GM21529 (cell line): ENCODE results near the gene PABPC1L.
"Not testable (repeated sequence)": the region's sequence is repeated elsewhere in the genome, so short reads cannot be mapped to it uniquely, and the experiment has no call there.

Source experiments
- ATAC-seq: cut with Tn5 transposase; IDR thresholded peaks from one replicate; pipeline ENCODE4 v1.9.1; 2021; ENCODE audit not compliant: unreplicated experiment

PABPC1L gene

DNA sequence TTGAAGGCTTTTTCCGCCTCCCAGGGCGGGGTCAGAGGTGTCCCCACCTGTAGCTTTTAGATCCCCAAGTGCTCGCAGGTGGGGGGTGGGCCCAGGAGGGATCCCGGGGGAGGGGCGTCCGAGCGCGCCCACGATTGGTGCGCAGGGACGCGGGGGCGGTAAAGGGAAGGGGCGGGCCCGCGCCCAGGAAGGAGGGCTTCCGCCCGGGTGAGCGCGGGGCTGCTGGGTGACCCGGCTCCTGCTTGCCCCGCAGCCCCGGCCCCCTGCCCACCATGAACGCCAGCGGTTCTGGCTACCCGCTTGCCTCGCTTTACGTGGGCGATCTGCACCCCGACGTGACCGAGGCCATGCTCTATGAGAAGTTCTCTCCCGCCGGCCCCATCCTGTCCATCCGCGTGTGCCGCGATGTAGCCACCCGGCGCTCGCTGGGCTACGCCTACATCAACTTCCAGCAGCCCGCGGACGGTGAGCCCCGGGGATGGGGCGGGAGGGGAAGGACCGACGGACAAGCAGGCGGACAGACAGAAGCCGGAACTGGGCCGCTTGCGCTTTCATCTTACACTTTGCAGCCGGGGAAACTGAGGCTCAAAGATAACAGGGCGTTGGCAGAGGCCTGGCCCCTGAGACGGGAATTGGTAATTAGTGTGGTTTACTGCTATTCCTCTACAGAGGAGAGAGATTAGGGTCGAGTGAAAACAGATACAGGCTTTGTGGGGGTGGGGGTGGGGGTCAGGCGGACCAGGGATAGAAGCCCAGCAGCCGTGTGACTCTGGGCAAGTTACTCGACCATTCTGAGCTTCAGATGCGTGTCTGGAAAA lies at the start of gene PABPC1L:
PABPC1L (plus strand) TSS at position 189 of the 818 bp plus-strand sequence; CDS start at position 273, 84 bp downstream.
- peak; percentile 83 for ATAC-seq

DNA sequence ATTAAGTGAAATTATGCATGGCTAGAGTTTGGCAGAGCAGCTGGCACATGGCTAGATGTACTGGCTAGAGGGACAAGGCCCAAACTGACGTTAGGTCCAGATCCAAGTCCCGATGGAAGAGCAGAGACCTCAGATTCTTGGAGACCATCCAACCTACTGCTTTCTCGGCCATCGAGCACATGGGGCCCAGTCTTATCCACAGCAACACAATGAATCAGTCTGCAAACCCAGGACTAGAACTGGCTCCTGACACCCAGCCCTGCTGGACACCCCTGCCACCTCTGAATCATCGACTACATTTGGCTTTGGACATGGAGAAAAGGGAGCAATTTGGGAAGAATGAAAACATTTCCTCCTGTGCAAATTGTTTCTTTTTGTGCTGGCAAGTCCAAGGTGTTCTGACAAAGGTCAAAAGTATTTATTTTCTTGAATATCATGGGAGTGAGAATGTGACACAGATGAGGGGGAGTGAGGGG lies 48.3 kb upstream of the PABPC1L start:
- no peak for ATAC-seq

GRCh38 chr20:44862286-44862685 lies 47.6 kb upstream of the PABPC1L start:
- ATAC-seq, result no peak

DNA sequence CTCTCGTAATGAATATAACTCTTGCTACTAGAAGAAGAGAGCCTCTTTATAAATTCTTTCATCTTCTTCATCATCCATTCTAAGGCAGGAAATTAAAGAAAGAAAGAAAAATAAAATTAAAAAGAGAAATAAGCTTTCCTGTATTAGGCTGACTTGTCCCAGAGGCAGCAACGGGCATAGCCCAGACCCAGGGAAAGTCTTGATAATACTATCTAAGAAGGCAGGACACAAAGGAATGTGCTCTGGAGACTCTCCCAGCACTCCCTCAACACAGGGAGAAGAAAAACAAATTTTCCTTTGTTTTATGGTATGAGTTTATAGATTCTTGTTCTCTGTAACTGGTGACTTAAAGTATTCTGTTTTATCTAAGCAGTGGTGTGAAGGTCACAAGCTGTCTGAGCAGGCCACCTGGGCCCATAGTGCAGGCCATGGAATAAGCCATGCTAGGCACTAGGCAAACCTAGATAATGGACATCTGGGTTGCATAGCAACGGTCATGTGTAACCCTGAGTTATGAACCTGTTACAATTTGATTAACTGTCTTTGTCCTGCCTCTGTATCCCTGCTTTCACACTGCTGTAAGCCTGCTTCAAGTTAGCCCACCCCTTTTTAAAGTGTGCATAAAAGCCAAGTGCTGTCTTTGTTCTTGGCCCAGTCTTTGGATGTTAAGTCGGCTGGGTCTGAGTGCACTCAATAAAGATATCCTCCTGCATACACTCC lies 46.3 kb upstream of the PABPC1L start:
- ATAC-seq, result not testable (repeated sequence)

- ATAC-seq, result not testable (repeated sequence)
Observed at GRCh38 chr20:44864493-44864892, 45.4 kb upstream of the PABPC1L start.

- no peak for ATAC-seq
Observed at GRCh38 chr20:44866703-44867335, 43.0 kb upstream of the PABPC1L start.

DNA sequence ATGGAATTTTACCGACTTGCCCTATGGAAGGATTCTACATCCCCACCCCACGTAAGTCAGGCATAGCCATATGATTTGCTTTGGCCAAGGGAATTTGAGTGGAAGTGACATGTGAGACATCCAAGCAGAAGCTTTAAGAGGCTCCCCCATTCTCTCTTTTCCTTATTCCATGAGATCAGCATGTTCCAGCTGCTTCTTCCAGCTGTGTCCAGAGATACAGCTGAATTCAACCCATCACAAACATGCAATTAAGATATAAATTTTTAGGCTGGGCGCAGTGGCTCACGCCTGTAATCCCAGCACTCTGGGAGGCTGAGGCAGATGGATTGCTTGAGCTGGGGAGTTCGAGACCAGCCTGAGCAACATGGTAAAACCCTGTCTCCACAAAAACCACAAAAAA lies 40.4 kb upstream of the PABPC1L start:
- ATAC-seq, result no peak

- ATAC-seq, result not testable (repeated sequence)
Observed at GRCh38 chr20:44882360-44882759, 27.5 kb upstream of the PABPC1L start.

DNA sequence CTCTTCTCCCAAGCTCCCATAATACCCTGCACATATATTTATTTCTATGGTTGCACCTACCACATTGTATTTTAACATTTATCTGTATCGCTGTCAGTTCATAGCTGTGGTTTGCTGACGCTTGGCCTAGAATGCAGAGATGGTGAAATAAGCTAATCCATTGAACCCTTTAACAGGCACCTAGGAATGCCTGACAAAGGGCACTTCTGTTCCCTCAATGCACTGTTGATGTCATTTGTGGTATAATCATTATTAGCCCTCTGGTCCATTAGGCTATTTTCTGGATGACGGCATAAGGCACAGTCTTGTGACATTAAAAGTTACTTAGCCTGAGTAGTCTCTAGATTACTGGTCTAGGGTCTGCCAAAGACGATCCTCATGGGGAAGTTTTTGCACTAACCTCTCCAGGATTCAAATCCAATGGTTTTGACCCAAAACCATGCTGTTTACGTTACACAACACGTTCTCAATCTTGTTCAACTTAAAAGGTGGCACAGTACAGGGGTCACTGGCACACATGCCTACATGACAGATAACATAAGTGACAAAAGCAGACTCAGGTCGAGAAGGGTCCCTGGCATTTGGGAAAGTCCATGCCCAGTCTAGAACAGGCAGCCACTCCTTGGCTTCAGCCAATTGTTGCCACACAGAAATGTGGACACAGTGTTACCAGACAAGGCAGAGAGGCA lies 26.5 kb upstream of the PABPC1L start:
- ATAC-seq, result no peak

DNA sequence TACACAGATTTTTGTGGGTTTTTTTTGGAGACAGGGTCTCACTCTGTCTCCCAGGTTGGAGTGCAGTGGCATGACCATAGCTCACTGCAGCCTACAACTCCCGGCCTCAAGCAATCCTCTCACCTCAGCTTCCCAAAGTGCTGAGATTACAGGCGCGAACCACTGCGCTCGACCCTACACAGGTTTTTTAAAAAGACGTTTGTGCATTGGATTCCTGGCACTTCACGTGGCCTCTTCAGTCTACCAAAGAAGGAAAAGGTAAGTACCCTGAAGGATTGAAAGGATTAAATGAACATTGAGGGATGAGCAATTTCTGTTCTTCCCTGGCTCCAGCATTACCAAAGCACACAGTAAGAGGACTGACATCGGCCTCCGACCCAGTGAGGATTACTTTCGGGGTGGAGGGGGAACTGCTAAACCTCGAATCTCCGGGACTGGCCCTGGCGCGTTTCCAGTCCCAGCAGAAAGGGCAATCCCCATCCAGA lies 24.9 kb upstream of the PABPC1L start:
- ATAC-seq, result no peak

GRCh38 chr20:44885392-44886265 lies 24.2 kb upstream of the PABPC1L start, which contains the start of gene YWHAB:
Gene YWHAB, plus strand, starts transcription at chr20:44885705. Its CDS starts 15,829 bp downstream, at chr20:44901534.
- peak; percentile 90 for ATAC-seq

GRCh38 chr20:44886266-44886651 lies 23.6 kb upstream of the PABPC1L start:
- ATAC-seq, result no peak

GRCh38 chr20:44886828-44887227 lies 23.0 kb upstream of the PABPC1L start:
- no peak for ATAC-seq

- no peak for ATAC-seq
Observed at GRCh38 chr20:44887466-44887865, 22.4 kb upstream of the PABPC1L start.

- ATAC-seq, result no peak
Observed at GRCh38 chr20:44888226-44889103, 21.4 kb upstream of the PABPC1L start.

- ATAC-seq, result no peak
Observed at GRCh38 chr20:44891826-44892225, 18.0 kb upstream of the PABPC1L start.

DNA sequence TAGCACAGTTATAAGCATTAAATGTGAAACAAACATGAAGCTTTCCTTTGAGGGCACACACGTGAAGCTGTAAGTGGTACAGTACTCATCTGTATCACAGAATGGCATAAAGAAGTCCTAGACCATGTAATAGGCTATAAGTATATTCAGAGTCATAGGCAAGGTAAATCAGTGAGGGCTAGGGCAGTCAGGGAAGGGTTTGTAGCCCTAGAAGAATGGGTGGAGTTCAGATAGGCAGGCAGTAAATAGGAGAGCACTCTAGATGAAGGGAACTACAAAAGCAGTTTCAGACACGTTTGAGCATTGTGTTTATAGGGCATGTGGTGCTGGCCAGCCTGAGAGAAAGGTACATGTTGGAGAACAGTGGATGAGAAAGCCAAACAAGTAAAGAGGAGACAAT lies 14.9 kb upstream of the PABPC1L start:
- ATAC-seq, result no peak

DNA sequence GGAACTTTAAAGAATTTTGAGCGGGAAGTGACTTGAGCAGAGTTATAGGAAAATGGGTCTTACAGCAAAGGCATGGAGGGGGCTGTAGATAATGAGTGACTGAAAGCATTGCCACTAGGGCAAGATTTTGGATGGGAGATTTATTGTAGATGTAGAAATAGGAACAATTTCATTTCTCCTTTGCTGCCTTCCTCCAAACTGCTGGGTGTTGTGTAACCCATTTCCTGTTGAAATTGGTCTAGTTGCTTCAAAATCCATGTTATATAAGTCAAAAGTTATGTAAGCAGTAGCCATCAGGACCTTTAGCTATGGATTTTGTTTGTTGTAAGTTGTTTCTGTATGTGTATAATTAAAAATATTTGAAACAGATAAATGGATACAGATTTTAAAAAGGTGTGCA lies 13.3 kb upstream of the PABPC1L start:
- no peak for ATAC-seq

DNA sequence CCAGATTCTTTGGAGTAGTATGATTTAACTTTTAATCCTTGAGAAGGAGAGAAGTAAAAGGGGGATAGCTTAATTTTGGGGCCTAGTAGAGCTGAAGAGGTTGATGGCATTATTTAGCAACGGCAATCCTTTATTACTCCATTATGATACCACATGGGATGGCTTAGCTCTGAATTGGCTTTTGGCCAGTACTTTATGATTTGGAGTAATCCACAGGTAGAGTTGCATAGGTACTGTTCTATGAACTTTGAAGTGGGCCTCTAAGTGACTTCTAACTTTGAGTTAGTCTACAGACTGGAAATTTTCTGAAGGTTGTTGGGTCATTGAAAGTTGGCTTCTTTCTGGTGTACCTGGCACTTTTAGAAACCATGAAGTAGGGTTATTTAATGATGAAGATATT lies 12.7 kb upstream of the PABPC1L start:
- ATAC-seq, result no peak
